Natural killer cell (primary cell): Measurements from ENCODE around the gene SULT4A1. TPM values are rescaled to one million over a fixed set of nuclear protein-coding genes. Genes with fewer than 3 reads are reported as not detected.

Experiments used
- ATAC-seq, 3 donors: fragments of 150-1000 bp in 2 of 3; fragments of 200-7000 bp in 1 of 3; cut with Tn5 transposase; 1 replicate in 1 of 3; 2 replicates in 2 of 3; pipeline ENCODE4 v1.10.0; 2021; ENCODE audit warnings: mild to moderate bottlenecking in 2 of 3, moderate library complexity in 2 of 3
- DNase-seq, 2 donors: peaks; one replicate each; pipeline versions ENCODE4 v3.0.0 to v3.0.0-alpha.2; 2013 to 2021; ENCODE audit warnings: mixed read lengths in 1 of 2
- H3K27ac ChIP-seq: one replicate; pipeline ENCODE4 v1.5.1; 2013; ENCODE audit warnings: mild to moderate bottlenecking, low read length
- H3K27me3 ChIP-seq: one replicate; pipeline ENCODE4 v1.6.1; 2013; ENCODE audit warnings: low read length; ENCODE audit not compliant: control insufficient read depth, insufficient read depth
- H3K36me3 ChIP-seq: one replicate; pipeline ENCODE4 v1.6.1; 2013; ENCODE audit warnings: low read length; ENCODE audit not compliant: control insufficient read depth, insufficient read depth
- H3K4me1 ChIP-seq: one replicate; pipeline ENCODE4 v1.6.1; 2013; ENCODE audit warnings: low read length; ENCODE audit not compliant: control insufficient read depth, insufficient read depth
- H3K4me3 ChIP-seq: one replicate; pipeline ENCODE4 v1.5.1; 2013; ENCODE audit warnings: low read length
- H3K9me3 ChIP-seq: one replicate; pipeline ENCODE4 v1.6.1; 2013; ENCODE audit warnings: low read length; ENCODE audit not compliant: control insufficient read depth, insufficient read depth
- H3K27ac Mint-ChIP-seq, 2 donors: one replicate each; pipeline ENCODE4 v1.8.0; 2022; ENCODE audit warnings: mild to moderate bottlenecking in 2 of 2, mixed read lengths in 2 of 2, moderate library complexity in 1 of 2
- H3K27me3 Mint-ChIP-seq, 2 donors: one replicate each; pipeline ENCODE4 v1.8.0; 2022; ENCODE audit warnings: low read depth in 2 of 2, mixed read lengths in 2 of 2
- H3K36me3 Mint-ChIP-seq: one replicate; pipeline ENCODE4 v1.8.0; 2022; ENCODE audit warnings: mixed read lengths
- H3K4me1 Mint-ChIP-seq, 2 donors: one replicate each; pipeline ENCODE4 v1.8.0; 2022; ENCODE audit warnings: mixed read lengths in 2 of 2
- H3K4me3 Mint-ChIP-seq: one replicate; pipeline ENCODE4 v1.8.0; 2022; ENCODE audit warnings: mild to moderate bottlenecking, moderate library complexity, mixed read lengths
- H3K9me3 Mint-ChIP-seq, 2 donors: one replicate each; pipeline ENCODE4 v1.8.0; 2022; ENCODE audit warnings: mixed read lengths in 2 of 2
- CTCF ChIP-seq: fragments of 200-600 bp; IDR thresholded peaks from one replicate; pipeline ENCODE4 v1.8.0; 2022; ENCODE audit warnings: antibody characterized with exemption
- WGBS: methylation state at CpG from one replicate; pipeline ENCODE4 v1.1.7; 2013; ENCODE audit warnings: missing lambda C conversion rate; ENCODE audit not compliant: insufficient coverage; 5-methylcytosine and 5-hydroxymethylcytosine counted together
- intact Hi-C: fragments of 100-400 bp; cut with micrococcal nuclease; formaldehyde crosslinking; loops from one replicate; pipeline ENCODE4 v1.14.2; 2022
- total RNA-seq, 4 donors: library from RNA; stranded (reverse); fragments of 120-200 nt in 1 of 4; gene quantifications; one replicate each; pipeline versions ENCODE4 v1.2.3 to v1.2.4, GENCODE V29; 2013 to 2022

Gene SULT4A1
- total RNA-seq, 3 donors from 2014 or later (not counting 1 experiment from before 2014, with no cell fraction given): not detected

GRCh38 chr22:43824724-43825420, 37.4 kb downstream of the SULT4A1 start:
- no peak for DNase-seq
- 89% methylated on average over 26 of the region's 26 CpGs for WGBS
- intact Hi-C loops: no loop called here

GRCh38 chr22:43823911-43824665, 38.2 kb downstream of the SULT4A1 start:
- H3K36me3 ChIP-seq: no peaks in the 10 kb centered on the region
- H3K4me1 ChIP-seq: no peaks in the 10 kb centered on the region
- H3K36me3 Mint-ChIP-seq: no peaks in the 10 kb centered on the region
- no peak overlapping the region for H3K4me3 Mint-ChIP-seq
- no peaks in the 10 kb centered on the region for H3K9me3 Mint-ChIP-seq
- DNase-seq: no peak
- no peak for ATAC-seq
- TF ChIP-seq CTCF: no peak
- peaks cover 23 to 27% of the 10 kb centered on the region in 2 donors for H3K27me3 Mint-ChIP-seq
- H3K4me1 Mint-ChIP-seq: no peaks in the 10 kb centered on the region
- intact Hi-C loops: no loop called here
- 76% methylated on average over 10 of the region's 17 CpGs for WGBS
- H3K27ac ChIP-seq: no peak overlapping the region
- no peaks in the 10 kb centered on the region for H3K27me3 ChIP-seq
- H3K9me3 ChIP-seq: no peaks in the 10 kb centered on the region
- no peak overlapping the region for H3K4me3 ChIP-seq
- H3K27ac Mint-ChIP-seq: no peak overlapping the region

More at GRCh38 chr22:43824724-43825420, 37.4 kb downstream of the SULT4A1 start:
- H3K4me3 ChIP-seq: no peak overlapping the region
- no peak overlapping the region for H3K27ac ChIP-seq
- no peaks in the 10 kb centered on the region for H3K9me3 Mint-ChIP-seq
- H3K9me3 ChIP-seq: no peaks in the 10 kb centered on the region
- no peak overlapping the region for H3K4me3 Mint-ChIP-seq
- H3K4me1 ChIP-seq: no peaks in the 10 kb centered on the region
- peaks cover 23 to 24% of the 10 kb centered on the region in 2 donors for H3K27me3 Mint-ChIP-seq
- H3K4me1 Mint-ChIP-seq: no peaks in the 10 kb centered on the region
- no peaks in the 10 kb centered on the region for H3K36me3 Mint-ChIP-seq
- H3K27ac Mint-ChIP-seq: no peak overlapping the region
- no peaks in the 10 kb centered on the region for H3K27me3 ChIP-seq
- TF ChIP-seq CTCF: no peak
- H3K36me3 ChIP-seq: no peaks in the 10 kb centered on the region
- no peak for ATAC-seq

- Histone ChIP-seq H3K27ac (no peak overlapping the region), H3K4me1 (no peaks in the 10 kb centered on the region), H3K27me3 (no peaks in the 10 kb centered on the region), H3K36me3 (no peaks in the 10 kb centered on the region), H3K9me3 (no peaks in the 10 kb centered on the region), H3K4me3 (no peak overlapping the region)
- peaks cover 23 to 27% of the 10 kb centered on the region in 2 donors for H3K27me3 Mint-ChIP-seq
- H3K4me1 Mint-ChIP-seq: no peaks in the 10 kb centered on the region
- intact Hi-C loops: no loop called here
- ATAC-seq: no peak
- no peaks in the 10 kb centered on the region for H3K9me3 Mint-ChIP-seq
- H3K4me3 Mint-ChIP-seq: no peak overlapping the region
- no peak for TF ChIP-seq CTCF
- WGBS: 87% methylated on average over 13 of the region's 13 CpGs
- no peak for DNase-seq
- H3K27ac Mint-ChIP-seq: no peak overlapping the region
- no peaks in the 10 kb centered on the region for H3K36me3 Mint-ChIP-seq
These were observed 38.9 kb downstream of the SULT4A1 start for GRCh38 chr22:43823353-43823908.
